Suprapubic skin (tissue), 4 donors: ENCODE data around the gene FAM83B. TPM values are rescaled to one million over a fixed set of nuclear protein-coding genes. Genes with fewer than 3 reads are reported as not detected.

ENCODE experiments used
- DNase-seq, 2 donors: peaks; one replicate each; pipeline ENCODE4 v3.0.0-alpha.2; 2019; ENCODE audit warnings: low spot score in 2 of 2
- H3K27ac ChIP-seq: fragments of 200-600 bp; sonication (generic); one replicate; pipeline ENCODE4 v1.5.1; 2019
- H3K27me3 ChIP-seq: fragments of 200-600 bp; sonication (generic); one replicate; pipeline ENCODE4 v1.5.1; 2019
- H3K36me3 ChIP-seq: fragments of 200-600 bp; sonication (generic); one replicate; pipeline ENCODE4 v1.5.1; 2019
- H3K4me1 ChIP-seq: fragments of 200-600 bp; sonication (generic); one replicate; pipeline ENCODE4 v1.5.1; 2019
- H3K4me3 ChIP-seq: fragments of 200-600 bp; sonication (generic); one replicate; pipeline ENCODE4 v1.5.1; 2019; ENCODE audit warnings: mild to moderate bottlenecking
- H3K9me3 ChIP-seq: fragments of 200-600 bp; sonication (generic); one replicate; pipeline ENCODE4 v1.5.1; 2019
- EP300 ChIP-seq: sonication (generic); formaldehyde crosslinking; IDR thresholded peaks from one replicate; pipeline ENCODE4 v1.6.1; 2017; ENCODE audit warnings: antibody characterized with exemption
- POLR2A ChIP-seq, 2 donors: fragments of 450-650 bp; IDR thresholded peaks; one replicate each; pipeline ENCODE4 v1.6.1; 2017; ENCODE audit warnings: antibody characterized with exemption in 2 of 2, mild to moderate bottlenecking in 2 of 2, moderate library complexity in 2 of 2
- POLR2AphosphoS5 ChIP-seq, 3 donors: sonication (generic); formaldehyde crosslinking; IDR thresholded peaks; one replicate each; pipeline ENCODE4 v1.6.1; 2017; ENCODE audit warnings: antibody characterized with exemption in 3 of 3
- WGBS: methylation state at CpG from one replicate; pipeline ENCODE4 v1.1.5; 2018; 5-methylcytosine and 5-hydroxymethylcytosine counted together
- total RNA-seq, 4 donors: library from RNA; depleted of rRNA; stranded (reverse); fragments of >200 nt; gene quantifications; one replicate each; pipeline ENCODE4 v1.1.0, GENCODE V29; 2016
- TF ChIP-seq, protein P1 (sequence below), 2 donors: fragments of 200-600 bp in 1 of 2; fragments of 450-650 bp in 1 of 2; sonication (generic) in 1 of 2; IDR thresholded peaks; one replicate each; pipeline ENCODE4 v1.5.1; 2016 to 2019; ENCODE audit warnings: antibody characterized with exemption in 2 of 2, mild to moderate bottlenecking in 1 of 2, moderate library complexity in 1 of 2

The FAM83B gene
- total RNA-seq, 4 donors from 2014 or later = 100 to 153 (median 125) TPM

DNA sequence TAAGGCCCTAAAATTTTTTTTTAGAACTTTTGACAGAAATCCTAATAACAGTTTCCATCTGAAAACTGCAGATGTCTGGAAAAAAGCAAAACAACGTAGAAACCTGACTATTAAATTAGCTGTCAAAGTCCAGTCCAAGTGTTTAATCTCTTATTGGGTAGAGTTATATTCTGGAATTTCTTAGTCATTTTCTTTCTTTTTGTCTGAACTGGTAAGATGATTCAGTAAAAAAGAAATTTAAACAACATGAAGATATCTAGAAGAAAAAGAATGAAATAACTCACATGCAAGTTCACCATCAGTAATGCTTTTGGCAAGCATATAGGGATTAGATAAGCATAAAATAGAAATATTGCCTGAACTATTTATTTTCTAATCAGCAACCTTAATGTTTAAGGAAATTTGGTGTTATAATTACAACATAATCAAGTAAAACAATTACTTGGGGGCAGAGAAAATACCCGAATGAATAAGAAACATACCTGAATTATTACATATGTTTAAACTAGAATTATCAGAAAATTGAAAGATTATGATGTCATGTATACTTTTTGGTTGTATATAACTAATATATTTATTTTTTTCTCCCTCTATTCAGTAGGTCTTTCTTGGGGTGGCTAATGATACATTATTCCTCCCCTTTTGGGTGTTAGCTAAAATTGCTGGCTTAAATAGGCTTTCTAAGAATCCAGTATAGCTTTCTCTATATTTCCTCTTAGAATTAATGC lies 51.1 kb downstream of the FAM83B start:
- Histone ChIP-seq H3K9me3 (no peaks in the 10 kb centered on the region), H3K4me1 (no peaks in the 10 kb centered on the region), H3K27me3 (no peaks in the 10 kb centered on the region), H3K36me3 (no peaks in the 10 kb centered on the region), H3K27ac (no peak overlapping the region), H3K4me3 (no peak overlapping the region)
- WGBS = 65% methylated on average over 2 of the region's 2 CpGs
- no peak for DNase-seq
- no peak for TF ChIP-seq POLR2A (IDR thresholded peaks at IDR 0.05)

DNA sequence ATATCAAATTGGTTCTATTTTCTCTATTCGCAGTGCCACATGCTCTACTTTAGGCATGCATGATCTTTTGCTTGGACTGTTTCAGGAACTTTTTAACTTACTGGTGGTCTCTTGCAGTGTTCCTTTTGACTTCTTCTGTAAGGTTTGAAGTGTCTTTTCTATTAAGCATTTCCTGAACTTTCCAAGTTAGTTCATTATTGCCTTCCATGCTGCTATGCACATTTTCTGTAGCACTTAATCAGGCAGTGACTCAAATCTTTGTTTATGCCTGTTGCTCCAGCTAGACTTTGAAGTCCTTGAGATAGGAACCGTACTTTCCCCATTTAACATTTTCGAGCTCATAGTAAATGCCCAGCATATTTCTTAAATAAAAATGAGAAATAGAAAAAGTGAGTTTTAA lies 52.2 kb downstream of the FAM83B start:
- H3K4me3 ChIP-seq = no peak overlapping the region
- H3K36me3 ChIP-seq = no peaks in the 10 kb centered on the region
- no peaks in the 10 kb centered on the region for H3K4me1 ChIP-seq
- 86% methylated on average over 3 of the region's 3 CpGs for WGBS
- no peaks in the 10 kb centered on the region for H3K27me3 ChIP-seq
- no peak overlapping the region for H3K27ac ChIP-seq
- TF ChIP-seq POLR2AphosphoS5 (IDR thresholded peaks at IDR 0.05) (no peak), POLR2A (IDR thresholded peaks at IDR 0.05) (no peak), EP300 (no peak)
- TF ChIP-seq, protein P1, sequence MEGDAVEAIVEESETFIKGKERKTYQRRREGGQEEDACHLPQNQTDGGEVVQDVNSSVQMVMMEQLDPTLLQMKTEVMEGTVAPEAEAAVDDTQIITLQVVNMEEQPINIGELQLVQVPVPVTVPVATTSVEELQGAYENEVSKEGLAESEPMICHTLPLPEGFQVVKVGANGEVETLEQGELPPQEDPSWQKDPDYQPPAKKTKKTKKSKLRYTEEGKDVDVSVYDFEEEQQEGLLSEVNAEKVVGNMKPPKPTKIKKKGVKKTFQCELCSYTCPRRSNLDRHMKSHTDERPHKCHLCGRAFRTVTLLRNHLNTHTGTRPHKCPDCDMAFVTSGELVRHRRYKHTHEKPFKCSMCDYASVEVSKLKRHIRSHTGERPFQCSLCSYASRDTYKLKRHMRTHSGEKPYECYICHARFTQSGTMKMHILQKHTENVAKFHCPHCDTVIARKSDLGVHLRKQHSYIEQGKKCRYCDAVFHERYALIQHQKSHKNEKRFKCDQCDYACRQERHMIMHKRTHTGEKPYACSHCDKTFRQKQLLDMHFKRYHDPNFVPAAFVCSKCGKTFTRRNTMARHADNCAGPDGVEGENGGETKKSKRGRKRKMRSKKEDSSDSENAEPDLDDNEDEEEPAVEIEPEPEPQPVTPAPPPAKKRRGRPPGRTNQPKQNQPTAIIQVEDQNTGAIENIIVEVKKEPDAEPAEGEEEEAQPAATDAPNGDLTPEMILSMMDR (IDR thresholded peaks at IDR 0.05) = no peak
- DNase-seq = no peak
- H3K9me3 ChIP-seq = no peaks in the 10 kb centered on the region

DNA sequence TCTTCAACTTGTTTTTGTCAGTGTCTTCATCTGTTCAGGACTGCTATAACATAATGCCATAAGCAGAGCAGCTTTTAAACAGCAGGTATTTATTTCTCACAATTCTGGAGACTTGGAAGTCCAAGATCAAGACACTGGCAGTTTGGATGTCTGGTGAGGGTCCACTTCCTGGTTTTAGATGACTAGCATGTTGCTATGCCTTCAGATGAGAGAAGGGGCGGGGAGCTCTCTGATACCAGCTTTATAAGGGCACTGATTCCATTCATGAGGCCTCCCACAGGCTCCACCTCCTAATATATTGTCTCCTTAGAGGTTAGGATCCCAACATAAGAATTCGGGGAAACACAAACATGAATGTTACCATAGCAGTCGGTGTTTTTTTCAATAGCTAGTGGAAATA lies 52.9 kb downstream of the FAM83B start:
- H3K9me3 ChIP-seq = no peaks in the 10 kb centered on the region
- TF ChIP-seq EP300 (no peak), POLR2AphosphoS5 (IDR thresholded peaks at IDR 0.05) (no peak), POLR2A (IDR thresholded peaks at IDR 0.05) (no peak)
- TF ChIP-seq, protein P1 (IDR thresholded peaks at IDR 0.05) = no peak
- no peaks in the 10 kb centered on the region for H3K36me3 ChIP-seq
- no peaks in the 10 kb centered on the region for H3K4me1 ChIP-seq
- DNase-seq = no peak
- H3K4me3 ChIP-seq = no peak overlapping the region
- WGBS = 88% methylated on average over 3 of the region's 3 CpGs
- H3K27ac ChIP-seq = no peak overlapping the region
- no peaks in the 10 kb centered on the region for H3K27me3 ChIP-seq

DNA sequence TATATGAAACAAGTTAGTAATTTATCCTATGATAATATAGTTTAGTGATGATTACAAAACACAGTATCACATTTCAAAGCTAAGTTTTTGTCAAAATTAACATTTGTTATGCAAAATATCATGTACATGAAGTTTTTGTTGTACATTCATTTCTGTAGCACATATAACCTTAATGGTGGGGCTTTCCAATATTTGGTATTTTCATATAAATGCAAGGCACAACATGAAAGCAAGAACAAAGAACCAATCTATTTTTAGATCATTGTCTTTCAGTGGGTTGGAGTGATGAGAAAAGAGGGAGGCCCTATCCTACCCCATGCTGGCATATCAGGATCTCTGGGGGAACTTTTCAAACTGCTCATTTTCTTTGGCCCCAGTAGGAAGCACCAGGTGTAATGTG lies 53.4 kb downstream of the FAM83B start:
- H3K4me3 ChIP-seq = no peak overlapping the region
- no peak overlapping the region for H3K27ac ChIP-seq
- no peaks in the 10 kb centered on the region for H3K36me3 ChIP-seq
- no peaks in the 10 kb centered on the region for H3K27me3 ChIP-seq
- no peaks in the 10 kb centered on the region for H3K9me3 ChIP-seq
- TF ChIP-seq, protein P1 (IDR thresholded peaks at IDR 0.05) = no peak
- TF ChIP-seq EP300 (no peak), POLR2A (IDR thresholded peaks at IDR 0.05) (no peak), POLR2AphosphoS5 (IDR thresholded peaks at IDR 0.05) (no peak)
- no peak for DNase-seq
- no peaks in the 10 kb centered on the region for H3K4me1 ChIP-seq

DNA sequence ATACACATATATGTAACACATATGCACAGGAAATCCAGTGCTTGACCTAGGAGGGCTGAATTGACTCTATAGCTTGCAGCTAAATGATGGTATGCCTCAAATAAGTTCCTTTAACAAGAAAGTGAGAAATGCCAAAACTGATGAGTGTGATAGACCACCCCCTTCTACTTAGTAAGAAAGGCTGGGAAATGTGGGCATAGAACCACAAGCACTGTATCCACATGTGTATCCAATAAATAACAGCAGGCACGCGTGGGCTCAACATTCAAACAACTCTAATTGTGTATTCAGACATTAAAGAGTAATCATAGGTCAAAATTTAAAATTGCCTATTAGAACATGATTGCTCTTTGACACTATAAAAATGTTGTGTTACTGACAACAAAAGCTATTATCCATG lies 54.1 kb downstream of the FAM83B start:
- TF ChIP-seq POLR2A (IDR thresholded peaks at IDR 0.05) = no peak
- TF ChIP-seq EP300 = no peak
- TF ChIP-seq POLR2AphosphoS5 (IDR thresholded peaks at IDR 0.05) = no peak
- TF ChIP-seq, protein P1 (IDR thresholded peaks at IDR 0.05) = no peak
- Histone ChIP-seq H3K4me1 (no peaks in the 10 kb centered on the region), H3K27ac (no peak overlapping the region), H3K36me3 (no peaks in the 10 kb centered on the region), H3K27me3 (no peaks in the 10 kb centered on the region), H3K9me3 (no peaks in the 10 kb centered on the region), H3K4me3 (no peak overlapping the region)
- DNase-seq = no peak
- WGBS = 59% methylated on average over 2 of the region's 2 CpGs

DNA sequence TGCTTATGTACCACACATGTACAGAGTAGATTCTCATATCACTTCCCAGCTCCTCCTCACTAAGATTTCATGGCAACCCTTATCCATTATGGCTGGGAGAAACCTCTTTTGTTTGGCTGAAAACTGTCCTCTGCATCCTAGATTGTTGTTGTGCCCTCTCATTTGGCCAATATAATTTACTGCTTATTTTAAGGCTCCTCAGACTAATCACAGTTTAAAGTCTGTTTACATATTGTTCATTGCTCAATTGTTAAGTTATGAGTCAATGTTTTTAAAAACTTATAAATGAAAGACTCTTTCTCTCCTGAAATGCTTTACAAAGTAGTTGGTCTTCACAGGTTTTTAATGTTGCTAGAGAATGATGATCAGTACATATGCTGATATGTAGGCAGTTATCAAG lies 57.3 kb downstream of the FAM83B start:
- H3K27me3 ChIP-seq = no peaks in the 10 kb centered on the region
- H3K27ac ChIP-seq = no peak overlapping the region
- no peak overlapping the region for H3K4me3 ChIP-seq
- H3K36me3 ChIP-seq = no peaks in the 10 kb centered on the region
- H3K4me1 ChIP-seq = no peaks in the 10 kb centered on the region
- DNase-seq = no peak
- no peaks in the 10 kb centered on the region for H3K9me3 ChIP-seq
- TF ChIP-seq EP300 (no peak), POLR2AphosphoS5 (IDR thresholded peaks at IDR 0.05) (no peak), POLR2A (IDR thresholded peaks at IDR 0.05) (no peak)
- TF ChIP-seq, protein P1 (IDR thresholded peaks at IDR 0.05) = no peak
